ENCODE results near the gene HS3ST3B1. TPM values are rescaled to one million over a fixed set of nuclear protein-coding genes. Genes with fewer than 3 reads are reported as not detected.

HS3ST3B1 gene
- total RNA-seq, 1 donor, result 10.4 TPM

GRCh38 chr17:14359163-14360020 is 58.5 kb downstream of the HS3ST3B1 start:
- TF ChIP-seq CTCF (IDR thresholded peaks at IDR 0.05; ENCODE audit: insufficient read depth, low read depth, low read length), result no peak
- H3K4me3 ChIP-seq (ENCODE audit: low read depth, low read length), result no peak overlapping the region
- DNase-seq (ENCODE audit: low read depth), result no peak

GRCh38 chr17:14360856-14361255 is 60.0 kb downstream of the HS3ST3B1 start:
- TF ChIP-seq CTCF (IDR thresholded peaks at IDR 0.05; ENCODE audit: insufficient read depth, low read depth, low read length), result no peak
- no peak overlapping the region for H3K4me3 ChIP-seq (ENCODE audit: low read depth, low read length)
- no peak for DNase-seq (ENCODE audit: low read depth)

GRCh38 chr17:14361470-14361869 is 60.6 kb downstream of the HS3ST3B1 start:
- TF ChIP-seq CTCF (IDR thresholded peaks at IDR 0.05; ENCODE audit: insufficient read depth, low read depth, low read length), result no peak
- DNase-seq (ENCODE audit: low read depth), result no peak

GRCh38 chr17:14361945-14362508 is 61.1 kb downstream of the HS3ST3B1 start:
- TF ChIP-seq CTCF (IDR thresholded peaks at IDR 0.05; ENCODE audit: insufficient read depth, low read depth, low read length), result no peak
- no peak for DNase-seq (ENCODE audit: low read depth)
- H3K4me3 ChIP-seq (ENCODE audit: low read depth, low read length), result no peak overlapping the region

More at GRCh38 chr17:14361470-14361869, 60.6 kb downstream of the HS3ST3B1 start:
- H3K4me3 ChIP-seq (ENCODE audit: low read depth, low read length), result no peak overlapping the region

- TF ChIP-seq CTCF (IDR thresholded peaks at IDR 0.05; ENCODE audit: insufficient read depth, low read depth, low read length), result no peak
- DNase-seq (ENCODE audit: low read depth), result no peak
- no peak overlapping the region for H3K4me3 ChIP-seq (ENCODE audit: low read depth, low read length)
Observed at GRCh38 chr17:14366199-14366598, 65.3 kb downstream of the HS3ST3B1 start.

GRCh38 chr17:14372461-14372860 is 71.6 kb downstream of the HS3ST3B1 start:
- no peak for TF ChIP-seq CTCF (IDR thresholded peaks at IDR 0.05; ENCODE audit: insufficient read depth, low read depth, low read length)
- H3K4me3 ChIP-seq (ENCODE audit: low read depth, low read length), result no peak overlapping the region
- no peak for DNase-seq (ENCODE audit: low read depth)
